ENCODE results near the gene SCLY. TPM values are rescaled to one million over a fixed set of nuclear protein-coding genes. Genes with fewer than 3 reads are reported as not detected.
"Not testable (repeated sequence)": the region's sequence is repeated elsewhere in the genome, so short reads cannot be mapped to it uniquely, and the experiment has no call there.

Gene SCLY, protein sequence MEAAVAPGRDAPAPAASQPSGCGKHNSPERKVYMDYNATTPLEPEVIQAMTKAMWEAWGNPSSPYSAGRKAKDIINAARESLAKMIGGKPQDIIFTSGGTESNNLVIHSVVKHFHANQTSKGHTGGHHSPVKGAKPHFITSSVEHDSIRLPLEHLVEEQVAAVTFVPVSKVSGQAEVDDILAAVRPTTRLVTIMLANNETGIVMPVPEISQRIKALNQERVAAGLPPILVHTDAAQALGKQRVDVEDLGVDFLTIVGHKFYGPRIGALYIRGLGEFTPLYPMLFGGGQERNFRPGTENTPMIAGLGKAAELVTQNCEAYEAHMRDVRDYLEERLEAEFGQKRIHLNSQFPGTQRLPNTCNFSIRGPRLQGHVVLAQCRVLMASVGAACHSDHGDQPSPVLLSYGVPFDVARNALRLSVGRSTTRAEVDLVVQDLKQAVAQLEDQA
- 11.3 TPM for polyA plus RNA-seq (ENCODE audit: insufficient read length)

DNA sequence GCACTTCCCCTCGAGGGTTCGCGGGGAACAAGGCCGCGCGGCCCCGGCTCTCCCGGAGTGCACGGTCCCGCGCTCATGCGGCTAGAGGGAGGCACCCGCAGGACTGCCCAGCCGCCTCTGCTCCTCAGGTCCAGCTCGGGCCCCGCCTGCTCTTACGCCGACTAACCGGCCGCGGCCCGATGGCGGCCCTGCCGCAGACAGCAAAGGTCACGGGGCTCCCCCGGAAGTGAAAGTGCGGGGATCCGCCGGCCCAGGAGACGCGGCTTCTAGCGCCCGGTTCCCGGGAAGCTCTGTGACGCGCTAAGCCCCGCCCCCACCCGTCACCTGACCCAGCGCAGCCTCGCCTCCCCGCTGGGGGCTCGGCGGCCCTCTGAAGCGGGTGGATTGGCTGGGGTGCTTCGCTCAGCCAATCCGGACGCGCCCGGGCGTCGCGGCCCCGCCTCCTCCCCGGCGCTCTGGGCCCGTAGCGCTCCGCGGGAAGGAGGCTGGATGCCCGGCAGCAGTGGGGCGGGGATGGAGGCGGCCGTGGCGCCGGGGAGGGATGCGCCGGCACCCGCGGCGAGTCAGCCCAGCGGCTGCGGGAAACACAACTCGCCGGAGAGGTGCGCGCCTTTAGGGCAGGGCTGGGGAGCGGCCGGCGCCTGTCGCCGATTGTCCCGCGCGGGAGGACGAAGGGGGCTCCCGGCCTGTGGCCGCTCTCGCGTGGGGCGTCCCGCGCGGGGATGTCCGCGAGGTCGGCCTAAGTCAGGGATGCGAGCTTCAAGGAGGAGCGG lies at the start of gene SCLY:
Gene SCLY, plus strand, starts transcription at position 460 of the 773 bp plus-strand sequence. Its CDS starts 54 bp downstream, at position 514.
- peak; percentile 99 for DNase-seq

DNA sequence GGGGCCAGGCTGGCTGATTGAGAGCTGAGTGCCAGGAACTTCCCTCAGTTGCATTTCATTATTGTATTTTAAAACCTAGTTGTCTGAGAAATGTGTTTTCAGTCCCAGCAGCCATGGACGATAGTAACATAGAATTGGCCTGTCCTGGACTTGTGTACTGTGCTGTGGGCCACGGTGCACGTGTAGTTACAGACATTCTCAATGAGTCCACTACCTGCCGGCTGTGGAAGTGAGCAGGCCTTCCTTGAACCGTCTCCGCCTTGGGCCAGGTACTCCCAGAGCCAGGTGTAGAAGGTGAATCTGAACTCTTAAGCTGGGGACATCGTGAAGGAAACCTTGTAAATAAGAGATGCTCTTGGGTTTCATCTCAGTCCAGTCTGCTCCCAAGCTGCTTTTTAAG lies 47.0 kb upstream of the SCLY start:
- no peak for DNase-seq

DNA sequence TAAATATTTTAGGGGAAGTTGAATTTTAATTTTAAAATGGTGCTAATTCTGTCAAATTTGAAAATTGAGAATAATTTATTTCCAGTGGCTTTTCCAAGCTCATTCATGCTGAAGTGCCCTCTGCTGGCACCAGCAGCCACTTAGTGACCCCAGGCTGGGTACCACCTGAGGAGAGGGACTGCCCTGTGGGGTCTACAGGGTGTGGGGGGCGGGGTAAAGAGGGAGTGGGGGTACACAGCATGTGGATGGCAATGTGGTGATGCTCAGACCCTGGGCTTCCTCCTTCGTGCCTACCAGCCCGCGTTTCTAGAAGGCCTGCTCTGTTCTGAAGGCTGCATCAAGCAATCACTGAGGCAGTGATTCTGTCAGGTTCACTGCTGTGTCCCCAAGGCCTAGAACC lies 45.1 kb upstream of the SCLY start:
- DNase-seq, result no peak

DNA sequence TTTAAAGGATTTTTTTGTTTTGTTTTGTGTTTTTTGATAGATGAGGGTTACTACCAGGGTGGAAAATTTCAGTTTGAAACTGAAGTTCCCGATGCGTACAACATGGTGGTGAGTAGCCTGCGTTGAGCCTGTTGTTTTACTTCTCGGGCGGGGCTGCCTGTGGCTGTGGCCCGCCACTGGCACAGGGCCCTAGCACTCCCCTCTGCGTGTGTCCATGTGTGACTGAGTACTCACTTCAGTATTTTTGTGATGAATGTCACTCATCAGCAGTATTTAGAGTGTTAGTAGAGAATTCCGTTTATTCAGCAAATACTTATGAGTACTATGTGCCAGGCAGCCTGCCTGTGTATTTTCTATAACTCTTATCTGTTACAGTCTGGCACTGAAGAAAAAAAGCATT lies 44.3 kb upstream of the SCLY start:
- no peak for DNase-seq

DNA sequence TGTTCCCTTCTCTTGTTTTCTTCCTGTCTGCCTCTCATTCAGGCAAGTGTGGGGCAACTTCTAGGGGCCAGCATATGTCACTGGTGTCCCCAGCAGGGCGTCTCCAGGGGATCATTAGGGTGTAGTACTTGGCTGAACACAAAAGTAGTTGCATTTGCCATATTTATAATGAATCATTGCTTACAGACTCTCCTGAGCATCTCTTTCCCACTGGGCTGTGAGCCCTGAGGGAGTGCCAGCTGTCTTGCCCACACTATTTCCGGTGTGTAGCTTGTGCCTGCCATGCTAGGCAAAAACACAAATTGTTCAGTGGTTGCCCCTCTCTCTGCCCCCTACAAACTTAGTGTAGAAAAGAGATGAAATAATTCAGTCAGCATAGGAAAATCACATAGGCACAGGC lies 40.8 kb upstream of the SCLY start:
- DNase-seq, result no peak

DNA sequence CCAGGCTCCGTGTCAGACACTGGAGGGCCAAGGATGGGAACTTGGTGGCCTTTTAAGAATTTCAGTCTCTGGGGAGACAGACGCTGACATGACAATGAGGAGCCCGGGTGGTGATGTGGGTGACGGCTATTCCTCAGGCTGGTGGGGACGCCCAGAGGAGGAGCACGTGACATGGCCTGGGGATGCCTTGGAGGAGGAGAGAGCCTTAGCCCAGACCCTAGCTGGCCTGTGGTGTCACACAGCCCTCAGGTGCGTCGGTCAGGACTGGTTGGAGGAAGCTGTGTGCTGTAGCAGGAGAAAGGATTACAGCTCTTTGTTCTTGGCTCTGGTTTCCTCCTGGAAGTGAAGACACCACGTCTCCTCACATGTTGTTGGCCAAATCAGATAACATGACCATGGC lies 40.0 kb upstream of the SCLY start:
- no peak for DNase-seq

DNA sequence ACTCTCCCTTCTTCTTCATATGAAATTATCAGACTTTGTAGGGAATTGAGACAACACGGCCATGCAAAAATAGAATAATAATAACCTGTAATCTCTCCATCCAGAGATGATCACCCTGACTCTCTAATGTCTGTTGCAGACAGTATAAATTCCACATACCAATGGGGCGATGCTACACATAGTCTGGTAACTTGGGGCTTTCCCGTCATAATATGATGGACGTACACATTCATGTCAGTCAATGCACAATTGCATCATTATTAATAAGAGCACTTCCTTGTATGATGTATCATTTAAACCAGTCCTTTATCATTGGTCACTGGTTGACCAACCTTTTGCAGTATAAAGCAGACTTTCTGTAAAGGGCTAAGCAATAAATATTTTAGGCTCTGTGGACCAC lies 39.5 kb upstream of the SCLY start:
- no peak for DNase-seq

DNA sequence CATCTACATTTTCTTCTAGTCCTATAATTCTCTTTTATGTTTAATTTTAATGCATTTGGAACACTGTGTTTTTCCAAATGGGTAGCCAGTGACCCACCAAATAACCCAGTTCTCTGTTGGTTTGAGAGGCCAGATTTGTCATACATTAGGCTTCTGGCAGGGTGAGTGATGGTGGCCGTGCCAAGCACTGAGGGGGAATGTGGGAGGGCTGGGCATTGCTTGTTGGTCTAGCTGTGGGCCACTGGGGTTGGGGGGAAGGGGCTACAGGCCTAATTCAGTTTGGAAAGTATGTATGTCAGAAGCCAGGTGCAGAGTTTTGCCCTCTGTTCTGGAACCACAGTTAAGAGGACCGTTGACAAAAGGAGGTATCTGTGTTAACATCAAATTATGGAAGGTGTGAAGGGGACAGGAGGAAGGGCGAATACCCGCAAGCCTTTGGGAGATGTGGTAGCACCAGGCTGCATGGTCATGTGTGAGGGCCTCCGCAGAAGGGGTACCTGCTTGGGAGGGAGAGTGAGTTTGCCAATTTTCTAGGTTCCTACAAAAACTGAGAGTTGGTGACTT lies 38.1 kb upstream of the SCLY start:
- no peak for DNase-seq

DNA sequence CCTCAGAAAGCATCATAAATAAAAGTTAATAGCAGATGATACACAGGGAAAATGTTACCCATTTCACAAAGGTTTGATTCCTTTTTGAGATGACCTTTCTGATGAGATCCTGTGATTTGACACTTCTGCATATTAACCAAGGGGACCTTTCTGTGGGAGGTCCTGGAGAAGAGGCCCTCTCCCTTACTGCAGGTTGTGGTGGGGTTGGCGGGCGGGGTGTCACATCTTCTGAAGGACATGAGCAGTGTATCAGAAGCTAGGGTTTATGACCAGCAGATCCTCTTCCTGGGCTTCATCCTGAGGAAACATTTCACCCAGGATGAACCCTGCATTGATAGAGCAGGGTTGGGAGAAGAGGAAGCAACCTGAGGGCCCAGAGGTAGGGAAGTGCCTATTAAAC lies 37.2 kb upstream of the SCLY start:
- no peak for DNase-seq

DNA sequence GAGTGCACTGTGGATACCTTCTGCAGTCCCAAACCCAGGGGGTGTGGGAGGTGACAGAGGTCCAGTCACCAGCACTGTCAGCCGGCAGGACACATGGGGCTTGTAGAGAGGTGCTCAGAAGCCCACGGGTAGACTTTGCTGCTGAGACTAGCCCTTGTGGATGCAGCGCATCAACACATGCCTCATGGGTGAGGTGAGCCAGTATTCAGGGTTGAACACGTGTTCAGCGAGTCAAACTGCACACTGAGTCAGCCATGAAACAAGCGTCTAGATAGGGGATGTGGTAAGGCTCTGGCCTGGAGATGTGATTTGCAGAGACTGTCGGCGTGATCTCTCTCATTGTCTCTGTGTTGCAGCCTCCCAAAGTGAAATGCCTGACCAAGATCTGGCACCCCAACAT lies 35.8 kb upstream of the SCLY start:
- no peak for DNase-seq

DNA sequence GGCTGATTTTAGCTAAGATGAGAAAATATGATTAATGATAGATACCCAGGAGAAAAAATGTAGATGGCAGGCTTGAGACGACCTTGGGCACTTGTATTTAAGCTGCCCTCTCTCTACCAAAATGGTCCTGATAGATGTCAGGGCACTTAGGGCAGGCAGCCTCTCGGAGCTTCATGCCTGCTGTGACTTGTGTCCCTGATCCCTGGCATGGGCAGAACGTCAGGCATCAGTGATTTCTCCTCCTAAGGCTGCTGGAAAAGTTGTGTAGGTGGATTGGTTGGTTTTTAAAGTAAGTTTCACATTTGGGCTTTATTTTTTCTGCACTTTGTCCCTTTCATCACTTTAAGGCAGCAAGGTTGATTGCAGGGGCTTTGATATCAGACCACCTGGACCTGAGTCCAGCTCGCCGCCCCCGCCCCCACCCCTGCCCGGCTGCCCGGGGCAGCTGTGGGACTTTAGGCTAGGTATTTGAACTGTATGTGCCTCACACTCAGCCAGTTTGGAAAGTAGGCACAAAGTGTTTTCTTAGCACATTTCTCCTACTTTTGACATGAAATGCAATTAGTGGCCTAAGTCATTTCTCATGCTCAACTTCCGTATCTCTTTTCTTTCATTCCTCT lies 35.0 kb upstream of the SCLY start:
- no peak for DNase-seq

DNA sequence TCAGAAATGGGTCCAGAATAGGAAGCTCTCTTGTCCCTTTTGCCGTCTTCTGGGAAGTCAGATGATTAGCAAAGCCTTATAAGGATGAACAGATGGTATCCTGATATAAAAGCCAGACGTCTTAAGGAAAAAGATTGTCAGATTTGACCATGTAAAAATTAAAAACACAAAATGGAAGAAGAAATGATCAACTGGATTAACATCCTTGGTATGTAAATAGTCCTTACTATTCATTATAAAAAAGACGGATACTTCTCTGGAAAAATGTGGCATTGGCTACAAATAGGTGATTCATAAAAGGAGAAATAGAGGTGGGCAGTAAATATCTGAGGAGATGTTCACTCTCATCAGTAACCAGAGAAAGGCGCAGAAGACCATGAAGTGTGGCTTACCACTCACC lies 33.7 kb upstream of the SCLY start:
- no peak for DNase-seq

DNA sequence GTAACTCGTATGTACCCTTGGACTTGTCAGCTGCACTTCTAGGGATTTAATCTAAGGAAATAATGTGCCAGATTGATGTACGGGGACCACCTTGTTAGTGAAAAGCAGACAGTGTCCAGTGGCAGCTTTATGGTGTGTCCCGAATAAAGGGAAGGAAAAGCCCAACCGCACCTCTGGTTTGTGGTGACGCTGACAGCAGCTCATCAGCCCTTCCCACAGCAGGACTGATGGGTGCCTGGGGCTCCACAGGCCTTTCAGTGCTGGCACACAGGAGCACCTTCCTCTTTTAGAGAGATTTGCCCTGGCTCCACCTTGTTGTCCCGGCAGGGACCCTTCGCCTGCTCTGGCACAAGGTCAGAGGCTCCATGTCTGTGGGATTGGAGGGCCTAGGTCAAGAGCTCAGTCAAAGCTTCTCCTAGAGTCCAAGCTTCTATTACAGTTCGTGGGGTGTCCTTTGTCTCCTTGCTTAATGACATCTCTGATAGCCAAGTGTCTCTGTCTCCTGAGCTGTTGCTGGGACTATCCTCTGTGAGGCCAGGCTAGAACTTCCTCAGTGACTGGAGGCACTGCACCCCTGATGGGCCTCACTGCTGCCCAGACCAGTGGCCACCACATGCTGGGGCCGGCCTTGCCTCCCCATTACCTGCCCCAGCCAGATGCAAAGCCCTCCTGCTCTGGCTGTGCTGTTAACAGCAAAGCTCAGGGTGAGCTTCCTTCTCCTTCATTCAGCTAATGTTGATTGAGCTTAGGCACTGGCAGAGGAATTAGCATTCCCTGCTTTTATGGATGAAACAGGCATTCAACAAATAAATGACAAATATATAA lies 33.0 kb upstream of the SCLY start:
- DNase-seq, result no peak

DNA sequence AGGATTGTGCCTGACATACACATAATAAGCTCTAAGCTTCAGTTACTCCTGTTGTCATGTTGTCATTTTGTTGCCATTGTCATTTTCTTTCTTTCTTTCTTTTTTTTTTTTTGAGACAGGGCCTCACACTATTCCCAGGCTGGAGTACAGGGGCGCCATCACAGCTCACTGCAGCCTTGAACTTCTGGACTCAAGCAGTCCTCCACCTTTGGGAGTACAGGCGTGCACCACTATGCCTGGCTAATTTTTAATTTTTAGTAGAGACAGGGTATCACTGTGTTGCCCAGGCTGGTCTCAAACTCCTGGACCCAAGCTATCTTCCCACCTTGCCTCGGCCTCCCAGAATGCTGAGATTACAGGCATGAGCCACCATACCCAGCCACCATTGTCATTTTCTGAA lies 30.9 kb upstream of the SCLY start:
- no peak for DNase-seq

DNA sequence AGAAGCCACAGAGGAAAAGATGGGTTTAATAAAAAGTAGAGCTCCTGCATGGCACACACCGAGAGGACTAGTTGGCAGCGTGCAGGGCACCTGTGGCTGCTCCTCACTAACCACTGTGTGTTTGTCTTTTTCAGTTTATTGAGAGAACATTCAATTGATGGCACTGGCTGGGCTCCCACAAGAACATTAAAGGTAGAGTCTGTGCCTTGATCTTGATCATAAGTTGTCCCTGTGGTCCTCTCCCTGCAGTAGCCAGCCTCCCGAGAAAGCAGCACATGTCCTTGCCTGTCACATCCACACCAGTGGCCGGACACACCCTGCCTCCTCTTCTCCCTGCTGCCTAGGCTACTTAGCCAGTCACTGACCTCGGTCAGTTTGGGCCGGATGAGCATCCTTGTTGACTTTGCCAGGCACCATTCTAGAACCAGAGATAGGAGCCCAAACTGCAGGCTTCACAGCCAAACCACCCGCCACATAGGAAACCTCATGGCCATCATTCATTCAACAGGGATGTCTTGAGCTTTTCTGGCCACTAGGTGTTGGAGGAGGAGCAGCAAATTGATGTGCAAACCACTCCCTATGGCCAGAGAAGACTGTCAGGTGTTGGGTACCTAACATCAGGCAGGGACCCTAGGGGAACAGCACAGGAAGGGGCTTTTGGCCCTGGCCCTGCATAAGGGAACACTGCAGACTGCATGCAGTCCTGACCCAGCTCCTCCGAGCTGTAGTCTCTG lies 30.2 kb upstream of the SCLY start:
- no peak for DNase-seq

DNA sequence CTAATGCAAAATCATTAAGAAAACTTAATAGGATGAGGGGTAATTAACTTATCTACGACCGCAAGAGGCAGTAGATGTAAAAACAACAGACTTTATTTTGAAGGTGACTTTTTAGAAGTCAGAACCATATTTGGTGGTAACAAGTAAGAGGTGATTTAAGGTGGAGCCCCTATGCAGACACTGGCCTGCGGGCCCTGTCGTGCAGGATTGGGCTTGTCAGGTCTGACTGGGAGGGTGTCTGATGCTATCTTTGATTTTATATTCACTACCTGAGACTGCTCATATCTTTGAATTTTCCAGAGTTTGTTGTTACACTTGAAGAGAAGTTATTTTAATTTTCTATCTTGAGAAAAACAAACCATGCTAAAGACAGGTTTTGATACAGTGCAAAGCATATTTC lies 29.1 kb upstream of the SCLY start:
- no peak for DNase-seq

DNA sequence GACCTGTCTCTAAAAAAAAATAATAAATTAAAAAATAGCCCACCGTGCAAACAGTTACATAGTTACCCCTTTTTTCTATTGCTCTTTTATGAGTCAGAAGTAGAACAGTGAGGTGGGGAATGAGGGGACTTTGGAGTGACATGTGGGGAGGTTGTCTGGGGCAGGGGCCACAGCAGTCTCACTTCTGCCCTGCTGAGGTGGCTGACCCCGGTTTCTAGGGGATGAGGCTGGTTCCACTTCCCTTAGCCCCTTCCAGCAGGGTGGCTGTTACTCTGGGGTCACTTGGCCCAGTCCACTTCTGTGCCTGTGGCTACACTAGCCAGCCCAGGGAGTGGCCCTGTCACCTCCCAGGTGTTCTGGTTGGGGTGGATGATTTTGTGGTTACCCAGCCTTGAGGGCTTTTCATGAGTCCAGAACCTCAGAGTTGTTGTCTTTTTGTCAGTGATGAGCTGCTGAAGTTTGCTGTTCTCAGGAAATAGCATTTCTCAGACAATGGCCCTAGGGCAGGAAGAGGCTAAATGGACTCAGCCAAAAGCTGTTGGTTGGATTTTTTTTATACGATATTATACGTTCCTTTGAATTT lies 28.0 kb upstream of the SCLY start:
- DNase-seq, result no peak

DNA sequence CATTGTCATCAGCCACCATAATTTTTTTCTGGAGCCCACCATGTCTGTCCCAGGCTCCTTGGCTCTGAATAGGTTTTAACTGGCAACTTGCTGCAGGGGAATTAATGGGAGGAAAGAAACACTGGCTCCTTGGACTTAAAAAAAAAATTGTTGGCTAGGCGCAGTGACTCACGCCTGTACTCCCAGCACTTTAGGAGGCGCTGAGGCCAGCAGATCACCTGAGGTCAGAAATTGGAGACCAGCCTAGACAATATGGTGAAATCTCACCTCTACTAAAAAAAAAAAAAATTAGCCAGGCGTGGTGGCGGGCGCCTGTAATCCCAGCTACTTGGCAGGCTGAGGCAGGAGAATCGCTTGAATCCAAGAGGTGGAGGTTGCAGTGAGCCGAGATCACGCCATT lies 26.8 kb upstream of the SCLY start:
- not testable (repeated sequence) for DNase-seq

DNA sequence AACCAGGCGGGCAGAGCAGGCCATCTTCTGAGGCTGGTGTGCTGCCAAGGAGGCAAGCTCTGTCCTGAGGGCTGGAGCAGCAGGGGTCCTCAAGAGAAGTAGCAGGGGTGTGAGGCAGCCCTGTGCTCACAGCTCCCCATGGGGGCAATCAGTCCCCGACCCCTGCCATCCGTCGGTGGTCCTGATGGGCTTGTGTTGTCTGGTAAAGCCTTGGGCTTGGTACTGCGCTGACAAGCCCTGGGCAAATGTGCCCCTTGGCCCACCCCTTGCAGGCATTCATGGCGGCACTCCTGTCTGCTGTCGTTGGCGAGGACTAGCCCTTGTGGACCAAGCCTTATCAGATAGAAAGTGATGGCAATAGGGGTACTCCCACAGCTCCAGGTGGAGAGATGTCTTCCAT lies 22.6 kb upstream of the SCLY start:
- no peak for DNase-seq

DNA sequence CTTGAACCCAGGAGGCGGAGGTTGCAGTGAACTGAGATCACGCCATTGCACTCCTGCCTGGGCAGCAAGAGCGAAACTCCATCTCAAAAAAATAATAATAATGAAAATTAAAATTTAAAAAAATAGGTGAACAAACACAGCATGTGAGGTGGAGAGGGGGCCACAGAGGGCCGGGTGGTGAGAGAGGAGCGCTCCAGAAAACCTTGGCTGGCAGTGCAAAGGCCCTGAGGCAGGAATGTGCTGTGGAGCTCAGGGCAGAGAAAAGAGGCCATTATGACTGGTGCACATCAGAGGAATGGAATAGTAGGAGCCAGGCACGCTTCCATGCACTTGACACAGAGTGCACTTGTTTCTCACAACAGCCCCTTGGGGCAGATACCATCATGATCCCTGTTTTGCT lies 21.6 kb upstream of the SCLY start:
- no peak for DNase-seq

DNA sequence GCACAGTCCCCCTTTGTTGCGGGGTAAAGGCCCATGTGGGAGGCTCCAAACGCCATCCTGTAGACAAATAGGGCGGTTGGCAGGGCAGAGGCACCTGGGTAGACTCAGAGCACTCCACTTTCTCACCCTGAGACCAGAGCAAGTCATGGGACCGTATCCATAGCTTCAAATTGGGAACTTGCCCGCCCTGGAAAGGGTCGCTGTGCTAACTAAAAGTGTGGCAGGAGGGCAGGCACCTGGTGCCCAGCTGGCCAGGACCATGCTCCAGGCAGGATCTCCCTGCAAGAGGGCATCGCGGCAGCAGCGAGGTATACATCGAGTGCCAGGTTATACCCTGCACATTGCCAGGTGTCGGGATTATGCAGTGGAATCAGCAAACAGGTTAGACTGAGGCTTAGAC lies 20.8 kb upstream of the SCLY start:
- no peak for DNase-seq

Data from hindlimb muscle (tissue), 1 donor.